Superior temporal gyrus (tissue), 1 donor: ENCODE data around the gene MBD3L1.

Experiments
- DNase-seq: peaks from one replicate; pipeline ENCODE4 v3.0.0-alpha.2; 2016; ENCODE audit errors: extremely low spot score

The MBD3L1 gene

GRCh38 chr19:8880868-8881488 lies 48.8 kb downstream of the MBD3L1 start:
- no peak for DNase-seq

GRCh38 chr19:8881512-8881911 lies 49.3 kb downstream of the MBD3L1 start:
- DNase-seq = no peak

- DNase-seq = no peak
Measured at GRCh38 chr19:8884416-8884815, 52.2 kb downstream of the MBD3L1 start.

- DNase-seq = no peak
Measured at GRCh38 chr19:8887364-8887763, 55.2 kb downstream of the MBD3L1 start.

- DNase-seq = no peak
Measured at GRCh38 chr19:8890260-8890659, 58.1 kb downstream of the MBD3L1 start.
